ENCODE data around the gene STYX.
"Not testable (repeated sequence)": the region's sequence is repeated elsewhere in the genome, so short reads cannot be mapped to it uniquely, and the experiment has no call there.

Gene STYX

GRCh38 chr14:52703664-52704063, 26.3 kb upstream of the STYX start:
- H3K36me3 Mint-ChIP-seq = peaks cover 2% of the 10 kb centered on the region
- no peaks in the 10 kb centered on the region for H3K9me3 Mint-ChIP-seq
- no peak for ATAC-seq (ENCODE audit: low read depth)
- DNase-seq (ENCODE audit: low spot score in 2 of 2) = no peak
- H3K27me3 Mint-ChIP-seq = no peaks in the 10 kb centered on the region
- no peak overlapping the region for H3K27ac Mint-ChIP-seq
- no peak overlapping the region for H3K4me3 Mint-ChIP-seq
- peaks cover 20% of the 10 kb centered on the region for H3K4me1 Mint-ChIP-seq

- Mint-ChIP-seq H3K9me3 (no peaks in the 10 kb centered on the region), H3K4me1 (peaks cover 18% of the 10 kb centered on the region), H3K27ac (peak overlapping the region; percentile 96), H3K4me3 (peak overlapping the region; percentile 99), H3K36me3 (peaks cover 7% of the 10 kb centered on the region), H3K27me3 (no peaks in the 10 kb centered on the region)
- ATAC-seq (ENCODE audit: low read depth) = no peak
- no peak for DNase-seq (ENCODE audit: low spot score in 2 of 2)
These were observed 23.7 kb upstream of the STYX start for GRCh38 chr14:52706286-52706685.

GRCh38 chr14:52706724-52707706, 23.0 kb upstream of the STYX start, which contains the start of gene PSMC6:
TSS of gene PSMC6 (plus strand) at chr14:52707200. CDS start at chr14:52707220, 20 bp downstream.
- Mint-ChIP-seq H3K4me3 (peak within 1 kb of the TSS; percentile 99), H3K36me3 (peaks cover 8% of the 10 kb centered on the region), H3K27me3 (no peaks in the 10 kb centered on the region), H3K27ac (peak within 1 kb of the TSS; percentile 96), H3K4me1 (peaks cover 17% of the 10 kb centered on the region), H3K9me3 (no peaks in the 10 kb centered on the region)
- peak; percentile 77 to 88 for DNase-seq (ENCODE audit: low spot score in 2 of 2)
- ATAC-seq (ENCODE audit: low read depth) = peak; percentile 97

- DNase-seq (ENCODE audit: low spot score in 2 of 2) = no peak
- no peak overlapping the region for H3K27ac Mint-ChIP-seq
- no peaks in the 10 kb centered on the region for H3K27me3 Mint-ChIP-seq
- H3K4me1 Mint-ChIP-seq = peaks cover 12% of the 10 kb centered on the region
- H3K36me3 Mint-ChIP-seq = peaks cover 29% of the 10 kb centered on the region
- H3K9me3 Mint-ChIP-seq = no peaks in the 10 kb centered on the region
- no peak overlapping the region for H3K4me3 Mint-ChIP-seq
- ATAC-seq (ENCODE audit: low read depth) = no peak
These were observed 18.3 kb upstream of the STYX start for GRCh38 chr14:52711666-52712065.

GRCh38 chr14:52716155-52716554, 13.8 kb upstream of the STYX start:
- H3K36me3 Mint-ChIP-seq = peaks cover 29% of the 10 kb centered on the region
- H3K4me3 Mint-ChIP-seq = no peak overlapping the region
- H3K27ac Mint-ChIP-seq = no peak overlapping the region
- H3K4me1 Mint-ChIP-seq = no peaks in the 10 kb centered on the region
- H3K9me3 Mint-ChIP-seq = no peaks in the 10 kb centered on the region
- no peak for DNase-seq (ENCODE audit: low spot score in 2 of 2)
- ATAC-seq (ENCODE audit: low read depth) = no peak
- H3K27me3 Mint-ChIP-seq = no peaks in the 10 kb centered on the region

- Mint-ChIP-seq H3K27ac (peak overlapping the region; percentile 83), H3K4me3 (peak overlapping the region; percentile 87), H3K4me1 (peaks cover 24% of the 10 kb centered on the region), H3K9me3 (no peaks in the 10 kb centered on the region), H3K36me3 (peaks cover 21% of the 10 kb centered on the region), H3K27me3 (no peaks in the 10 kb centered on the region)
- ATAC-seq (ENCODE audit: low read depth) = peak; percentile 37
- DNase-seq (ENCODE audit: low spot score in 2 of 2) = no peak
These were observed 6.2 kb upstream of the STYX start for GRCh38 chr14:52723514-52724359.

GRCh38 chr14:52724360-52724644, 5.7 kb upstream of the STYX start:
- Mint-ChIP-seq H3K4me3 (peak overlapping the region; percentile 87), H3K4me1 (peaks cover 24% of the 10 kb centered on the region), H3K27ac (peak overlapping the region; percentile 83), H3K27me3 (no peaks in the 10 kb centered on the region), H3K36me3 (peaks cover 19% of the 10 kb centered on the region), H3K9me3 (no peaks in the 10 kb centered on the region)
- peak; percentile 91 for ATAC-seq (ENCODE audit: low read depth)
- no peak for DNase-seq (ENCODE audit: low spot score in 2 of 2)

- not testable (repeated sequence) for H3K4me3 Mint-ChIP-seq; H3K27me3 Mint-ChIP-seq; DNase-seq (ENCODE audit: low spot score in 2 of 2); H3K27ac Mint-ChIP-seq; H3K9me3 Mint-ChIP-seq; ATAC-seq (ENCODE audit: low read depth)
- peaks cover 13% of the 10 kb centered on the region for H3K4me1 Mint-ChIP-seq
- H3K36me3 Mint-ChIP-seq = peaks cover 10% of the 10 kb centered on the region
These were observed 2.5 kb upstream of the STYX start for GRCh38 chr14:52727509-52727908.

- not testable (repeated sequence) for H3K27ac Mint-ChIP-seq; DNase-seq (ENCODE audit: low spot score in 2 of 2); ATAC-seq (ENCODE audit: low read depth); H3K27me3 Mint-ChIP-seq; H3K9me3 Mint-ChIP-seq; H3K4me3 Mint-ChIP-seq
- Mint-ChIP-seq H3K4me1 (peaks cover 12% of the 10 kb centered on the region), H3K36me3 (peaks cover 15% of the 10 kb centered on the region)
These were observed 931 bp upstream of the STYX start for GRCh38 chr14:52729035-52729434.

GRCh38 chr14:52729585-52729924, 411 bp upstream of the STYX start:
- ATAC-seq (ENCODE audit: low read depth) (no peak), DNase-seq (ENCODE audit: low spot score in 2 of 2) (no peak)
- Mint-ChIP-seq H3K9me3 (no peaks in the 10 kb centered on the region), H3K4me1 (peaks cover 13% of the 10 kb centered on the region), H3K36me3 (peaks cover 17% of the 10 kb centered on the region), H3K27me3 (no peaks in the 10 kb centered on the region), H3K4me3 (peak overlapping the region; percentile 87), H3K27ac (peak overlapping the region; percentile 91)

- DNase-seq (ENCODE audit: low spot score in 2 of 2) (no peak), ATAC-seq (ENCODE audit: low read depth) (no peak)
- Mint-ChIP-seq H3K9me3 (no peaks in the 10 kb centered on the region), H3K27me3 (no peaks in the 10 kb centered on the region), H3K4me1 (peaks cover 12% of the 10 kb centered on the region), H3K4me3 (peak overlapping the region; percentile 87), H3K36me3 (peaks cover 16% of the 10 kb centered on the region), H3K27ac (peak overlapping the region; percentile 91)
These were observed 744 bp downstream of the STYX start for GRCh38 chr14:52730709-52731111.

GRCh38 chr14:52733824-52734223, 3.9 kb downstream of the STYX start:
- Mint-ChIP-seq H3K27ac (peak overlapping the region; percentile 47), H3K4me1 (peaks cover 25% of the 10 kb centered on the region), H3K36me3 (peaks cover 22% of the 10 kb centered on the region), H3K4me3 (no peak overlapping the region), H3K9me3 (no peaks in the 10 kb centered on the region), H3K27me3 (no peaks in the 10 kb centered on the region)
- ATAC-seq (ENCODE audit: low read depth) (no peak), DNase-seq (ENCODE audit: low spot score in 2 of 2) (no peak)

GRCh38 chr14:52735921-52736489, 6.0 kb downstream of the STYX start:
- no peak overlapping the region for H3K27ac Mint-ChIP-seq
- no peaks in the 10 kb centered on the region for H3K27me3 Mint-ChIP-seq
- peaks cover 25% of the 10 kb centered on the region for H3K36me3 Mint-ChIP-seq
- peaks cover 29% of the 10 kb centered on the region for H3K4me1 Mint-ChIP-seq
- DNase-seq (ENCODE audit: low spot score in 2 of 2) (no peak), ATAC-seq (ENCODE audit: low read depth) (no peak)
- H3K9me3 Mint-ChIP-seq = no peaks in the 10 kb centered on the region
- no peak overlapping the region for H3K4me3 Mint-ChIP-seq

- Mint-ChIP-seq H3K4me1 (peaks cover 39% of the 10 kb centered on the region), H3K9me3 (no peaks in the 10 kb centered on the region), H3K36me3 (peaks cover 22% of the 10 kb centered on the region), H3K27me3 (no peaks in the 10 kb centered on the region), H3K4me3 (no peak overlapping the region), H3K27ac (no peak overlapping the region)
- DNase-seq (ENCODE audit: low spot score in 2 of 2) (no peak), ATAC-seq (ENCODE audit: low read depth) (no peak)
These were observed 8.4 kb downstream of the STYX start for GRCh38 chr14:52738409-52738808.
